HL-60 (cell line): ENCODE measurements around the gene CDC42BPA.
"Not testable (repeated sequence)": the region's sequence is repeated elsewhere in the genome, so short reads cannot be mapped to it uniquely, and the experiment has no call there.

Experiments
- DNase-seq, 2 experiments: peaks; one replicate each; pipeline ENCODE4 v3.0.0-alpha.2; 2010 to 2020; ENCODE audit warnings: low read depth in 1 of 2, low spot score in 1 of 2
- H3K27ac ChIP-seq: fragments of 250-450 bp; sonication (Bioruptor Pico); replicated peaks from 2 replicates; pipeline ENCODE4 v1.5.1; 2020; ENCODE audit warnings: mild to moderate bottlenecking, moderate library complexity
- H3K27me3 ChIP-seq: fragments of 250-450 bp; sonication (Bioruptor Pico); 2 replicates; pipeline ENCODE4 v1.5.1; 2021; ENCODE audit warnings: mild to moderate bottlenecking, moderate library complexity; ENCODE audit not compliant: insufficient read depth, poor library complexity, severe bottlenecking
- H3K4me3 ChIP-seq: replicated peaks from 2 replicates; pipeline ENCODE4 v1.5.1; 2011; ENCODE audit warnings: mild to moderate bottlenecking, control low read depth, low read length; ENCODE audit not compliant: insufficient read depth
- CTCF ChIP-seq: IDR thresholded peaks from one replicate; pipeline ENCODE4 v1.5.1; 2011; ENCODE audit warnings: low read length, control low read depth, inconsistent platforms; ENCODE audit not compliant: insufficient read depth
- GABPA ChIP-seq: IDR thresholded peaks from 2 replicates; pipeline ENCODE4 v1.6.1; 2012; ENCODE audit warnings: low read depth
- POLR2AphosphoS5 ChIP-seq: IDR thresholded peaks from 2 replicates; pipeline ENCODE4 v1.6.1; 2012; ENCODE audit warnings: low read depth
- REST ChIP-seq: IDR thresholded peaks from 2 replicates; pipeline ENCODE4 v1.6.1; 2012; ENCODE audit warnings: low read depth; ENCODE audit not compliant: insufficient replicate concordance
- SPI1 ChIP-seq: IDR thresholded peaks from 2 replicates; pipeline ENCODE4 v1.6.1; 2012; ENCODE audit warnings: low read depth, mild to moderate bottlenecking, borderline replicate concordance

The CDC42BPA gene

GRCh38 chr1:226958300-226958699, 360.0 kb downstream of the CDC42BPA start:
- Histone ChIP-seq H3K27me3 (no peaks in the 10 kb centered on the region), H3K27ac (no peak overlapping the region), H3K4me3 (no peak overlapping the region)
- no peak for TF ChIP-seq SPI1
- TF ChIP-seq POLR2AphosphoS5: no peak
- no peak for TF ChIP-seq GABPA
- TF ChIP-seq CTCF: no peak
- TF ChIP-seq REST: no peak
- DNase-seq: no peak

DNA sequence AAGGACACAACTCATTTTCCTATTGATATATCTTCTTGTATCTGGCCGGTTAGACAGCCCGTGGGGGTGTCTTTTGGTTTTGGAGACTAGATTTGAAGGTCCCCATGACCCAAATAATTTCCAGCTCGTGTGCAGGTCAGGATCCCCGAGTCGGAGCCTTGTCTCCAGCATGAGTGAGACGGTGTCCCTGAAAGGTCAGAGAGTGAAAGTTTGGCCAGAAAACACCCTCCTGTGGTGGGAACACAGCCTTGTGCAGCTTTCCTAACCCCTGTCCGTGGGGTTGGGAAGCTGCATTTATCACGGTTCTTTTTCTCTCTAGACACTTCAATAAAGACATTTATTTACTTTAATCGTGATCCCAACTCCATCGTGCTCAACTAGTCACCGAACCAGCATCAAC, 360.6 kb downstream of the CDC42BPA start:
- TF ChIP-seq SPI1: no peak
- no peak for TF ChIP-seq POLR2AphosphoS5
- no peak for TF ChIP-seq GABPA
- no peak for TF ChIP-seq REST
- no peak for TF ChIP-seq CTCF
- Histone ChIP-seq H3K27me3 (no peaks in the 10 kb centered on the region), H3K27ac (no peak overlapping the region), H3K4me3 (no peak overlapping the region)
- no peak for DNase-seq

DNA sequence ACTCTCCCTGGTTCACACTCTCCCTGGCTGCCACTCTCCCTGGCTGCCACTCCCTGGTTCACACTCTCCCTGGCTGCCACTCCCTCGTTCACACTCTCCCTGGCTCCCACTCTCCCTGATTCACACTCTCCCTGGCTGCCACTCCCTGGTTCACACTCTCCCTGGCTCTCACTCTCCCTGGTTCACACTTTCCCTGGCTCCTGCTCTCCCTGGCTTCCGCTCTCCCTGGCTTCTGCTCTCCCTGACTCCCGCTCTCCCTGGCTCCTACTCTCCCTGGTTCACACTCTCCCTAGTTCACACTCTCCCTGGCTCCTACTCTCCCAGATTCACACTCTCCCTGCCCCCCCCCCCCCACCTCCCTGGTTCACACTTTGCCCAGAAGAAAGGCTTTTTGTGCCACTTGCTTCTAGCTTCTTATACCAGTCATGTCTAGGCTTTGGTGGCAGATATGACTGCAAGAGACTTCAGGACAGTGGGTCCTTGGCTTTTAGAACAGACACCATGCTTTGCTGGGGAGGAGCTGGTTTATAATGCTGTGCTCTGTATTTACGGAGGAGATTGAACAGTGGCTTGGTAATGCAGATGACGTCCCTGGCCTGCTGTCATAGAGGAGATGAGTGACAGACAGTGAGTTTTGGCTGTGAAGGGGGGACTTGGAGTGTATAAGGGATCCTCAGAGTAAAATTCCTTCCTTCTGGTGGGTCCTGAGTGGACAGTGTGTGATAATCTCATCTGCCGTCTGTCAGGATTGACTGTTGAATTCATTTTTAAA, 361.2 kb downstream of the CDC42BPA start:
- no peaks in the 10 kb centered on the region for H3K27me3 ChIP-seq
- H3K27ac ChIP-seq: no peak overlapping the region
- H3K4me3 ChIP-seq: no peak overlapping the region
- TF ChIP-seq GABPA (no peak), SPI1 (no peak), POLR2AphosphoS5 (no peak), REST (no peak)
- DNase-seq: no peak

DNA sequence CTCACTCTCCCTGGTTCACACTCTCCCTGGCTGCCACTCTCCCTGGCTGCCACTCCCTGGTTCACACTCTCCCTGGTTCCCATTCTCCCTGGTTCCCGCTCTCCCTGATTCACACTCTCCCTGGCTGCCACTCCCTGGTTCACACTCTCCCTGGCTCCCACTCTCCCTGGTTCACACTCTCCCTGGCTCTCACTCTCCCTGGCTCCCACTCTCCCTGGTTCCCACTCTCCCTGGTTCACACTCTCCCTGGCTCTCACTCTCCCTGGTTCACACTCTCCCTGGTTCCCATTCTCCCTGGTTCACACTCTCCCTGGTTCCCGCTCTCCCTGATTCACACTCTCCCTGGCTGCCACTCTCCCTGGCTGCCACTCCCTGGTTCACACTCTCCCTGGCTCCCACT, 362.4 kb downstream of the CDC42BPA start:
- not testable (repeated sequence) for H3K27ac ChIP-seq, H3K27me3 ChIP-seq, DNase-seq, H3K4me3 ChIP-seq
